B cell (primary cell): ENCODE results near the gene CDHR5. TPM values are rescaled to one million over a fixed set of nuclear protein-coding genes. Genes with fewer than 3 reads are reported as not detected.
A peak's percentile ranks its signal among the peaks of the same experiment; 100 is the strongest.

Experiments
- ATAC-seq: fragments of 200-7000 bp; cut with Tn5 transposase; one replicate; pipeline ENCODE4 v1.10.0; 2021; ENCODE audit warnings: low read depth, mild to moderate bottlenecking, moderate number of reproducible peaks, moderate library complexity
- CTCF ChIA-PET: fragments of 350-600 bp; sonication (Branson Sonifier 250); formaldehyde crosslinking; loops from one replicate; lab custom pipeline; 2021; ENCODE audit warnings: antibody characterized with exemption, inconsistent platforms; lab: Charles Lee
- POLR2A ChIA-PET: fragments of 350-600 bp; sonication (Branson Sonifier 250); formaldehyde crosslinking; loops from one replicate; lab custom pipeline; 2021; ENCODE audit warnings: antibody characterized with exemption; lab: Charles Lee
- DNase-seq: peaks from one replicate; pipeline ENCODE4 v3.0.0; 2013
- H2AFZ ChIP-seq: 2 replicates; pipeline ENCODE4 v1.6.1; 2012; ENCODE audit warnings: mild to moderate bottlenecking, low read depth, low read length; ENCODE audit not compliant: insufficient read depth, poor library complexity, severe bottlenecking
- H3K27ac ChIP-seq, 2 donors: 1 replicate in 1 of 2; 2 replicates in 1 of 2; pipeline ENCODE4 v1.5.1; 2012 to 2013; ENCODE audit warnings: low read length in 2 of 2, mild to moderate bottlenecking in 2 of 2, moderate library complexity in 1 of 2
- H3K27me3 ChIP-seq, 4 experiments: fragments of 200-600 bp in 1 of 4; sonication (generic) in 1 of 4; replicated peaks in 1 of 4; 1 replicate in 2 of 4; 2 replicates in 2 of 4; pipeline versions ENCODE4 v1.6.1 to v1.7.0; 2013 to 2016; ENCODE audit warnings: low read length in 3 of 4, mild to moderate bottlenecking in 2 of 4, mixed read lengths in 1 of 4, moderate library complexity in 1 of 4; ENCODE audit not compliant: insufficient read depth in 4 of 4, control insufficient read depth in 3 of 4; ENCODE audit errors: control extremely low read depth in 1 of 4
- H3K36me3 ChIP-seq, 2 experiments: replicated peaks in 1 of 2; 1 replicate in 1 of 2; 2 replicates in 1 of 2; pipeline versions ENCODE4 v1.6.1 to v1.7.1; 2013; ENCODE audit warnings: low read length in 1 of 2; ENCODE audit not compliant: insufficient read depth in 2 of 2, control insufficient read depth in 1 of 2; ENCODE audit errors: control extremely low read depth in 1 of 2, extremely low read depth in 1 of 2
- H3K4me1 ChIP-seq, 2 donors: fragments of 200-600 bp in 1 of 2; sonication (generic) in 1 of 2; 1 replicate in 1 of 2; 2 replicates in 1 of 2; pipeline versions ENCODE4 v1.5.1 to v1.6.1; 2013 to 2017; ENCODE audit warnings: low read length in 2 of 2; ENCODE audit not compliant: control insufficient read depth in 2 of 2, insufficient read depth in 2 of 2
- H3K4me2 ChIP-seq: replicated peaks from 2 replicates; pipeline ENCODE3; 2012; ENCODE audit warnings: mild to moderate bottlenecking, low read depth, low read length; ENCODE audit not compliant: poor library complexity, severe bottlenecking
- H3K4me3 ChIP-seq, 5 experiments: fragments of 200-600 bp in 1 of 5; sonication (generic) in 1 of 5; 1 replicate in 3 of 5; 2 replicates in 2 of 5; pipeline versions ENCODE4 v1.5.1 to v1.7.0; 2011 to 2016; ENCODE audit warnings: low read length in 4 of 5, mild to moderate bottlenecking in 4 of 5, low read depth in 2 of 5, control low read depth in 1 of 5, moderate library complexity in 1 of 5; ENCODE audit not compliant: insufficient read depth in 1 of 5; ENCODE audit errors: control extremely low read depth in 1 of 5, extremely low read depth in 1 of 5
- H3K79me2 ChIP-seq: fragments of 200-600 bp; sonication (generic); one replicate; pipeline ENCODE4 v1.6.0; 2016; ENCODE audit warnings: low read length; ENCODE audit not compliant: control insufficient read depth, insufficient read depth
- H3K9ac ChIP-seq: fragments of 200-600 bp; sonication (generic); 2 replicates; pipeline ENCODE4 v1.6.1; 2017; ENCODE audit warnings: mild to moderate bottlenecking, low read length, moderate library complexity
- H3K9me3 ChIP-seq, 3 donors: one replicate each; pipeline versions ENCODE4 v1.6.1 to v1.7.1; 2013; ENCODE audit warnings: low read length in 2 of 3; ENCODE audit not compliant: control insufficient read depth in 2 of 3, insufficient read depth in 1 of 3; ENCODE audit errors: control extremely low read depth in 1 of 3
- H4K20me1 ChIP-seq: 2 replicates; pipeline ENCODE4 v1.6.0; 2012; ENCODE audit warnings: mild to moderate bottlenecking, low read length; ENCODE audit not compliant: insufficient read depth, control insufficient read depth, poor library complexity, severe bottlenecking
- H3K27ac Mint-ChIP-seq: one replicate; pipeline ENCODE4 v1.8.0; 2021; ENCODE audit warnings: mixed read lengths
- H3K27me3 Mint-ChIP-seq: one replicate; pipeline ENCODE4 v1.8.0; 2021; ENCODE audit warnings: mixed read lengths
- H3K4me1 Mint-ChIP-seq: one replicate; pipeline ENCODE4 v1.8.0; 2021; ENCODE audit warnings: mixed read lengths
- H3K4me3 Mint-ChIP-seq: one replicate; pipeline ENCODE4 v1.8.0; 2021; ENCODE audit warnings: mixed read lengths
- H3K9me3 Mint-ChIP-seq: one replicate; pipeline ENCODE4 v1.8.0; 2022; ENCODE audit warnings: mixed read lengths; ENCODE audit not compliant: insufficient read depth
- CTCF ChIP-seq: fragments of 200-600 bp; IDR thresholded peaks from one replicate; pipeline ENCODE4 v1.8.0; 2022; ENCODE audit warnings: antibody characterized with exemption, mild to moderate bottlenecking
- EZH2 ChIP-seq: IDR thresholded peaks from 2 replicates; pipeline ENCODE4 v1.6.1; 2012; ENCODE audit warnings: borderline replicate concordance, low read depth, mild to moderate bottlenecking, moderate library complexity, low read length; ENCODE audit not compliant: insufficient read depth, poor library complexity, severe bottlenecking
- WGBS: methylation state at CpG from one replicate; pipeline ENCODE4 v1.1.5; 2013; ENCODE audit warnings: missing lambda C conversion rate; ENCODE audit not compliant: insufficient coverage; 5-methylcytosine and 5-hydroxymethylcytosine counted together
- intact Hi-C: fragments of 100-400 bp; cut with micrococcal nuclease; formaldehyde crosslinking; loops from one replicate; pipeline ENCODE4 v1.10.0; 2022
- polyA plus RNA-seq: library from polyadenylated mRNA; depleted of rRNA; stranded (reverse); fragments of >200 nt; gene quantifications from 2 replicates; pipeline ENCODE4 v1.2.3, GENCODE V29; 2012
- total RNA-seq, 2 donors: library from RNA; stranded (reverse); fragments of 120-200 nt in 1 of 2; gene quantifications; 1 replicate in 1 of 2; 2 replicates in 1 of 2; pipeline versions ENCODE4 v1.2.3 to v1.2.4, GENCODE V29; 2013 to 2022

The CDHR5 gene
- total and polyA plus RNA-seq, 2 donors (not counting 1 experiment from before 2014, with no cell fraction given) = 0.09 TPM; not detected in 1

DNA sequence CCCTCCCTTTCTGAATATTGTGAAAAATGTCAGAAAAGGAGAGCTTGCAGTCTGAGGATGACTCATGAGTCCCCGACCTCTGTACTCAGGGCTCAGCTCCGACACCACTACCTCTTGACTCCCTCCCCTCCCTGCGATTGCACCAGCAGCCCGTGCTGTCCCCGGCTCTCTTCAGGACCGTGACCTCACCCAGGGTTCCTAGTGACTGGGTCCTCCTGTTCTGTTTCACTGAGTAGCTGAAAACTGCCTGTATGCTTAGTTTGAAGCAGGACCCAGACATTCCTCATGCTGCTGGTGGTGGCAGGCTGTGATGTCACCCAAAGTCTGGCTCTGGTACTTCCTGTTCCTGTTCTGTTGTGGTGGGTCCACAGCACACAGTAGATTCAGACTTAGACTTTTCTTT lies 36.8 kb downstream of the CDHR5 start:
- ChIA-PET CTCF (no interaction called here), POLR2A (interaction anchor here (0.6 to 0.7 kb wide), 2 partner anchors 27 to 347 kb away, joined by 4 to 7 read pairs; no protein-coding TSS in a partner anchor)
- 94% methylated on average over 5 of the region's 6 CpGs for WGBS
- H3K4me1 Mint-ChIP-seq = no peaks in the 10 kb centered on the region
- DNase-seq = no peak
- Histone ChIP-seq H3K4me2 (no peak overlapping the region), H3K79me2 (peaks cover 61% of the 10 kb centered on the region), H3K9ac (no peak overlapping the region), H2AFZ (no peak overlapping the region), H3K27me3 (no peaks in the 10 kb centered on the region), H3K4me3 (no peak overlapping the region), H3K36me3 (peaks cover 0 to 69% of the 10 kb centered on the region in 2 experiments), H3K9me3 (no peaks in the 10 kb centered on the region), H3K27ac (no peak overlapping the region), H4K20me1 (peaks cover 75% of the 10 kb centered on the region), H3K4me1 (peaks cover 0 to 3% of the 10 kb centered on the region in 2 donors)
- H3K27ac Mint-ChIP-seq = no peak overlapping the region
- intact Hi-C loops = no loop called here
- ATAC-seq = peak; percentile 31
- no peak overlapping the region for H3K4me3 Mint-ChIP-seq
- no peak for TF ChIP-seq EZH2
- TF ChIP-seq CTCF = no peak
- no peaks in the 10 kb centered on the region for H3K9me3 Mint-ChIP-seq
- no peaks in the 10 kb centered on the region for H3K27me3 Mint-ChIP-seq

DNA sequence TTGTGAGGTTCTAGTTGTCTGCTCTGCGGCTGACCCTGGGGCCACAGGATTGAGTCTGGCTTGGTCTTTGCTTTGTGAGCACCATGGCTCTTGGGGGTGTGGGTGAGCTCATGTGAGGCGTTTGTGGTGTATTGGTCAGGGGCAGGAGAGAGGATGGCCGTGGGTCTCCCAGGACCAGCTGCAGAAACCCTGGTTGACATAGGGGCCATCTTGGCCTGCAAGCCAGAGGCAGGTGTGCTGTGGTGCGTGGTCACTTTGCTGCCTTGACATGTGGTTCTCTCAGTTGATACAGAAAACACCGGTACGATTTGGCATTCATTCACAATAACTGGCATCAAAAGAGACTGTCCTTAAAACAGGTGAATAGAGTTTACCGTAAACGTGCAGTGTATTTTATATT lies 37.2 kb downstream of the CDHR5 start:
- Histone ChIP-seq H4K20me1 (peaks cover 75% of the 10 kb centered on the region), H3K27me3 (no peaks in the 10 kb centered on the region), H3K9me3 (no peaks in the 10 kb centered on the region), H3K4me2 (no peak overlapping the region), H3K4me1 (peaks cover 0 to 3% of the 10 kb centered on the region in 2 donors), H3K4me3 (no peak overlapping the region), H3K9ac (no peak overlapping the region), H2AFZ (no peak overlapping the region), H3K27ac (no peak overlapping the region), H3K36me3 (peaks cover 0 to 67% of the 10 kb centered on the region in 2 experiments), H3K79me2 (peaks cover 65% of the 10 kb centered on the region)
- ATAC-seq (no peak), DNase-seq (no peak)
- ChIA-PET CTCF (no interaction called here), POLR2A (interaction anchor here (0.6 kb wide), 1 partner anchor 348 kb away, joined by 7 read pairs; no protein-coding TSS in a partner anchor)
- Mint-ChIP-seq H3K27ac (no peak overlapping the region), H3K27me3 (no peaks in the 10 kb centered on the region), H3K9me3 (no peaks in the 10 kb centered on the region), H3K4me3 (no peak overlapping the region), H3K4me1 (no peaks in the 10 kb centered on the region)
- WGBS = 100% methylated on average over 3 of the region's 8 CpGs
- no peak for TF ChIP-seq CTCF
- TF ChIP-seq EZH2 = no peak
- intact Hi-C loops = no loop called here
